A673 (cell line): ENCODE data around the gene VPS13D.

Experiments
- EZH2 ChIP-seq: fragments of 200-600 bp; sonication (generic); IDR thresholded peaks from 2 replicates; pipeline ENCODE4 v1.6.1; 2017; ENCODE audit warnings: borderline replicate concordance, low read depth, mild to moderate bottlenecking, mixed read lengths, antibody characterized with exemption, low read length; ENCODE audit not compliant: poor library complexity, severe bottlenecking
- TF ChIP-seq, protein P1 (sequence below): fragments of 300-800, 200-600 bp; sonication (generic); conservative IDR thresholded peaks from 2 replicates; pipeline ENCODE4 v1.5.1; 2017; ENCODE audit warnings: low read depth, mild to moderate bottlenecking, antibody characterized with exemption, low read length, moderate library complexity, mixed read lengths

DNA sequence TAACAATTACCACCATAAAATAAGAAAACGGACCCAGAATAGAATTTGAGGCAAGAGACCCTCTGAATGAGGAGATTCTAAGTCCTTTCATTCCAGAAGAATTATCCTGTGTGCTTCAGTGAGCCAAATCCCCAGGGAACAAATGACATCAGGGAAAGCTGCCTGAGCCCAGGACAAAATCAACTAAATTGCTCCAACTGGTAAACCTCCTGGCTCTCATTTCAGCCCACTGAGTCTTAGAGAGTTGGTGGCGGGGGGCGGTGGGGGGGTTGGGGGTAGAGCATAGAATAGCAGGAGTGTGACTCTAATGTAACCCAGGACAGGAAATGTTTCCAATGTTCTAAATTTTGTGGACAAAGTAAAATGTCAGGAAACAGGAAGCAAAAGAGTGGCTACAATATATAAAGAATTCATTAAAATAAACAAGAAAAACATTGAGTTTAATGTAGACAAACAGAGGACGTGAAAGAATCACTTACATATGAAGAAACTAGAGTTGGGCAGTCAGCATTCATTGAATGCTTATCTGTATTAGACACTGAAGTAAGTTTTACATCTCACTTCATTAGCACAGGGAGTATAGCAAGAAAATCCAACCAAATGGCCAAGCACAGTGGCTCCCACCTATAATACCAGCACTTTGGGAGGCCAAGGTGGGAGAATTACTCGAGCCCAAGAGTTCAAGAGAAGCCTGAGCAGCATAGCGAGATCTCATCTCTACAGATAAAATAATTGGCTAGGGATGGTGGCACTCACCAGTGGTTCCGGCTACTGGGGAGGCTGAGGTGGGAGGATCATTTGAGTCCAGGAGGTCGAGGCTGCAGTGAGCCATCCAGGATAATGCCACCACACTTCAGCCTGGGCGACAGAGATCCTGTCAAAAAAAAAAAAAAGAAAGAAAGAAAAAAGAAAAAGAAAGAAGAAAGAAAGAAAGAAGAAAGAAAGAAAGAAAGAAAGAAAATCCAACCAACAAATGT lies 313.1 kb downstream of the VPS13D start:
- TF ChIP-seq EZH2, result no peak
- TF ChIP-seq, protein P1, sequence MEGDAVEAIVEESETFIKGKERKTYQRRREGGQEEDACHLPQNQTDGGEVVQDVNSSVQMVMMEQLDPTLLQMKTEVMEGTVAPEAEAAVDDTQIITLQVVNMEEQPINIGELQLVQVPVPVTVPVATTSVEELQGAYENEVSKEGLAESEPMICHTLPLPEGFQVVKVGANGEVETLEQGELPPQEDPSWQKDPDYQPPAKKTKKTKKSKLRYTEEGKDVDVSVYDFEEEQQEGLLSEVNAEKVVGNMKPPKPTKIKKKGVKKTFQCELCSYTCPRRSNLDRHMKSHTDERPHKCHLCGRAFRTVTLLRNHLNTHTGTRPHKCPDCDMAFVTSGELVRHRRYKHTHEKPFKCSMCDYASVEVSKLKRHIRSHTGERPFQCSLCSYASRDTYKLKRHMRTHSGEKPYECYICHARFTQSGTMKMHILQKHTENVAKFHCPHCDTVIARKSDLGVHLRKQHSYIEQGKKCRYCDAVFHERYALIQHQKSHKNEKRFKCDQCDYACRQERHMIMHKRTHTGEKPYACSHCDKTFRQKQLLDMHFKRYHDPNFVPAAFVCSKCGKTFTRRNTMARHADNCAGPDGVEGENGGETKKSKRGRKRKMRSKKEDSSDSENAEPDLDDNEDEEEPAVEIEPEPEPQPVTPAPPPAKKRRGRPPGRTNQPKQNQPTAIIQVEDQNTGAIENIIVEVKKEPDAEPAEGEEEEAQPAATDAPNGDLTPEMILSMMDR, result no peak
